ENCODE measurements around the gene TBL1X. TPM values are rescaled to one million over a fixed set of nuclear protein-coding genes. Genes with fewer than 3 reads are reported as not detected.

The TBL1X gene
- total and polyA plus RNA-seq, 10 of the 15 experiments (the other 5 are each of a cell fraction or from before 2014, with no cell fraction given) = 4.4 to 26.3 (median 10.6) TPM

DNA sequence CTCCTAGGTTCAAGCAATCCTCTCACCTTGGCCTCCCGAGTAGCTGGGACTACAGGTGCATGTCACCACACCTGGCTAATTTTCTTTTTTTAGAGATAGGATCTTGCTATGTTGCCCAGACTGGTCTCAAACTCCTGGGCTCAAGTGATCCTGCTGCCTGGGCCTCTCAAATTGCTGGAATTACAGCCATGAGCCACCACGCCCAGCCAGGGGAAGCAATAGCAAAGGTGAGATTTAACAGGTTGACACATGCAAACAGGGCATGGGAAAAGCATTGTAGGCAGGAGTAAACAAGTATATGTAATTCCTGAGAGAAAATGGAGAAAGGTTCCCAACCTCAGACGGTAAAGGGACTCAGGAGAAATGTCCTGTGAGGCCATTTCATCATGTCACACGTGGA, 33.6 kb upstream of the TBL1X start:
- CTCF ChIA-PET = no interaction called here
- DNase-seq (ENCODE audit: low read depth, low spot score) (no peak), FAIRE-seq (no peak), ATAC-seq (no peak)
- no peak overlapping the region for H2AFZ ChIP-seq (ENCODE audit: control insufficient read depth, low read depth, low read length)
- no peak for TF ChIP-seq ZNF24 (IDR thresholded peaks at IDR 0.05)
- no peak for TF ChIP-seq NR2C1 (IDR thresholded peaks at IDR 0.05)
- TF ChIP-seq, protein P1, sequence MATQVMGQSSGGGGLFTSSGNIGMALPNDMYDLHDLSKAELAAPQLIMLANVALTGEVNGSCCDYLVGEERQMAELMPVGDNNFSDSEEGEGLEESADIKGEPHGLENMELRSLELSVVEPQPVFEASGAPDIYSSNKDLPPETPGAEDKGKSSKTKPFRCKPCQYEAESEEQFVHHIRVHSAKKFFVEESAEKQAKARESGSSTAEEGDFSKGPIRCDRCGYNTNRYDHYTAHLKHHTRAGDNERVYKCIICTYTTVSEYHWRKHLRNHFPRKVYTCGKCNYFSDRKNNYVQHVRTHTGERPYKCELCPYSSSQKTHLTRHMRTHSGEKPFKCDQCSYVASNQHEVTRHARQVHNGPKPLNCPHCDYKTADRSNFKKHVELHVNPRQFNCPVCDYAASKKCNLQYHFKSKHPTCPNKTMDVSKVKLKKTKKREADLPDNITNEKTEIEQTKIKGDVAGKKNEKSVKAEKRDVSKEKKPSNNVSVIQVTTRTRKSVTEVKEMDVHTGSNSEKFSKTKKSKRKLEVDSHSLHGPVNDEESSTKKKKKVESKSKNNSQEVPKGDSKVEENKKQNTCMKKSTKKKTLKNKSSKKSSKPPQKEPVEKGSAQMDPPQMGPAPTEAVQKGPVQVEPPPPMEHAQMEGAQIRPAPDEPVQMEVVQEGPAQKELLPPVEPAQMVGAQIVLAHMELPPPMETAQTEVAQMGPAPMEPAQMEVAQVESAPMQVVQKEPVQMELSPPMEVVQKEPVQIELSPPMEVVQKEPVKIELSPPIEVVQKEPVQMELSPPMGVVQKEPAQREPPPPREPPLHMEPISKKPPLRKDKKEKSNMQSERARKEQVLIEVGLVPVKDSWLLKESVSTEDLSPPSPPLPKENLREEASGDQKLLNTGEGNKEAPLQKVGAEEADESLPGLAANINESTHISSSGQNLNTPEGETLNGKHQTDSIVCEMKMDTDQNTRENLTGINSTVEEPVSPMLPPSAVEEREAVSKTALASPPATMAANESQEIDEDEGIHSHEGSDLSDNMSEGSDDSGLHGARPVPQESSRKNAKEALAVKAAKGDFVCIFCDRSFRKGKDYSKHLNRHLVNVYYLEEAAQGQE (IDR thresholded peaks at IDR 0.05; ENCODE audit: low read depth, low read length) = no peak
- no peak for TF ChIP-seq NFYB (IDR thresholded peaks at IDR 0.05; ENCODE audit: insufficient read depth, low read depth, low read length)
- TF ChIP-seq, protein P2, sequence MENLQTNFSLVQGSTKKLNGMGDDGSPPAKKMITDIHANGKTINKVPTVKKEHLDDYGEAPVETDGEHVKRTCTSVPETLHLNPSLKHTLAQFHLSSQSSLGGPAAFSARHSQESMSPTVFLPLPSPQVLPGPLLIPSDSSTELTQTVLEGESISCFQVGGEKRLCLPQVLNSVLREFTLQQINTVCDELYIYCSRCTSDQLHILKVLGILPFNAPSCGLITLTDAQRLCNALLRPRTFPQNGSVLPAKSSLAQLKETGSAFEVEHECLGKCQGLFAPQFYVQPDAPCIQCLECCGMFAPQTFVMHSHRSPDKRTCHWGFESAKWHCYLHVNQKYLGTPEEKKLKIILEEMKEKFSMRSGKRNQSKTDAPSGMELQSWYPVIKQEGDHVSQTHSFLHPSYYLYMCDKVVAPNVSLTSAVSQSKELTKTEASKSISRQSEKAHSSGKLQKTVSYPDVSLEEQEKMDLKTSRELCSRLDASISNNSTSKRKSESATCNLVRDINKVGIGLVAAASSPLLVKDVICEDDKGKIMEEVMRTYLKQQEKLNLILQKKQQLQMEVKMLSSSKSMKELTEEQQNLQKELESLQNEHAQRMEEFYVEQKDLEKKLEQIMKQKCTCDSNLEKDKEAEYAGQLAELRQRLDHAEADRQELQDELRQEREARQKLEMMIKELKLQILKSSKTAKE (IDR thresholded peaks at IDR 0.05; ENCODE audit: low read depth, poor library complexity, severe bottlenecking) = no peak
- no peak for TF ChIP-seq NR2F1 (conservative IDR thresholded peaks at IDR 0.05)
- no peak for TF ChIP-seq EGR1 (IDR thresholded peaks at IDR 0.05; ENCODE audit: borderline replicate concordance in 1 of 2, low read depth in 2 of 2, low read length in 2 of 2)
- TF ChIP-seq DPF2 (IDR thresholded peaks at IDR 0.05) = no peak
- TF ChIP-seq TBL1XR1 (IDR thresholded peaks at IDR 0.05; ENCODE audit: low read depth, low read length) = no peak
- TF ChIP-seq USF1 (IDR thresholded peaks at IDR 0.05; ENCODE audit: borderline replicate concordance, extremely low read length, insufficient read depth, low read depth, low read length) = no peak
- no peak for TF ChIP-seq EZH2 (IDR thresholded peaks at IDR 0.05; ENCODE audit: borderline replicate concordance, control insufficient read depth, low read depth, low read length)
- no peak for TF ChIP-seq ZNF274 (IDR thresholded peaks at IDR 0.05; ENCODE audit: insufficient read depth, insufficient read length)
- TF ChIP-seq PAX5 (IDR thresholded peaks at IDR 0.05; ENCODE audit: borderline replicate concordance, low read depth, low read length) = no peak
- no peak for TF ChIP-seq FOXK2 (IDR thresholded peaks at IDR 0.05)
- no peak for TF ChIP-seq ZSCAN29 (IDR thresholded peaks at IDR 0.05)
- H3K4me2 ChIP-seq (ENCODE audit: control insufficient read depth, insufficient read depth) = no peak overlapping the region
- WGBS (ENCODE audit: insufficient coverage, insufficient replicate concordance, low lambda C conversion rate, missing lambda C conversion rate) = 19% methylated on average over 4 of the region's 4 CpGs
- H3K4me3 ChIP-seq = no peak overlapping the region
- no peaks in the 10 kb centered on the region for H3K4me1 ChIP-seq (ENCODE audit: control insufficient read depth, insufficient read depth, low read length)
- intact Hi-C loops (cut with micrococcal nuclease; ENCODE audit: unreplicated experiment) = no loop called here
- RAD21 ChIA-PET (ENCODE audit: unreplicated experiment) = no interaction called here
- H3K27me3 ChIP-seq (replicated peaks in 1 of 2; ENCODE audit: control insufficient read depth in 2 of 2, insufficient read depth in 2 of 2, low read length in 1 of 2) = no peaks in the 10 kb centered on the region
- no peaks in the 10 kb centered on the region for H3K79me2 ChIP-seq (ENCODE audit: control insufficient read depth, insufficient read depth, low read length)
- no peak overlapping the region for H3K27ac ChIP-seq (ENCODE audit: control insufficient read depth, insufficient read depth)
- POLR2A ChIA-PET = no interaction called here
- H3K9ac ChIP-seq (ENCODE audit: control insufficient read depth, insufficient read depth, low read length) = no peak overlapping the region
- SMC1A ChIA-PET (ENCODE audit: uncharacterized antibody, unreplicated experiment) = no interaction called here
- no peaks in the 10 kb centered on the region for H3K36me3 ChIP-seq (ENCODE audit: control insufficient read depth in 2 of 2, insufficient read depth in 2 of 2, low read length in 1 of 2)
- in situ Hi-C loops (cut with MboI) = no loop called here
- H4K20me1 ChIP-seq (ENCODE audit: control insufficient read depth, insufficient read depth) = no peaks in the 10 kb centered on the region
- no TSS peak for BruUV-seq (replicated peaks)
- H3K9me3 ChIP-seq (replicated peaks; ENCODE audit: control insufficient read depth, insufficient read depth, low read length) = no peaks in the 10 kb centered on the region

Data from GM12878 (cell line).